SIG-M5 treated with dmso at 0.1 percent for 504 hours (cell line): ENCODE data around the gene CEL.
"Not testable (repeated sequence)": the region's sequence is repeated elsewhere in the genome, so short reads cannot be mapped to it uniquely, and the experiment has no call there.

ENCODE experiments used
- DNase-seq: peaks from one replicate; lab custom pipeline; 2025; ENCODE audit not compliant: unreplicated experiment; lab: John Stamatoyannopoulos, UW

Gene CEL

GRCh38 chr9:133063159-133063499, 1.3 kb downstream of the CEL start:
- DNase-seq = no peak

DNA sequence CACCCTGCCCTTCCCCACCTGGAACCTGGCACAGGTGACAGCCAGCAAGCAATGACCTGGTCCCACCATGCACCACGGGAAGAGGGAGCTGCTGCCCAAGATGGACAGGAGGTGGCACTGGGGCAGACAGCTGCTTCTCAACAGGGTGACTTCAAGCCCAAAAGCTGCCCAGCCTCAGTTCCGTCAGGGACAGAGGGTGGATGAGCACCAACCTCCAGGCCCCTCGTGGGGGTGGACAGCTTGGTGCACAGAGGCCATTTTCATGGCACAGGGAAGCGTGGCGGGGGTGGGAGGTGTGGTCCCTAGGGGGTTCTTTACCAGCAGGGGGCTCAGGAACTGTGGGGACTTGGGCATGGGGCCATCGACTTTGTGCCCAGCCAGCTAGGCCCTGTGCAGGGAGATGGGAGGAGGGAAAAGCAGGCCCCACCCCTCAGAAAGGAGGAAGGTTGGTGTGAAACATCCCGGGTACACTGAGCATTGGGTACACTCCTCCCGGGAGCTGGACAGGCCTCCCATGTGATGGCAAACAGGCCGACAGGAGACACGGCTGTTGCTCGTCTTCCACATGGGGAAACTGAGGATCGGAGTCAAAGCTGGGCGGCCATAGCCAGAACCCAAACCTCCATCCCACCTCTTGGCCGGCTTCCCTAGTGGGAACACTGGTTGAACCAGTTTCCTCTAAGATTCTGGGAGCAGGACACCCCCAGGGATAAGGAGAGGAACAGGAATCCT, 1.9 kb downstream of the CEL start:
- no peak for DNase-seq

GRCh38 chr9:133064241-133065069, 2.7 kb downstream of the CEL start:
- DNase-seq = no peak

DNA sequence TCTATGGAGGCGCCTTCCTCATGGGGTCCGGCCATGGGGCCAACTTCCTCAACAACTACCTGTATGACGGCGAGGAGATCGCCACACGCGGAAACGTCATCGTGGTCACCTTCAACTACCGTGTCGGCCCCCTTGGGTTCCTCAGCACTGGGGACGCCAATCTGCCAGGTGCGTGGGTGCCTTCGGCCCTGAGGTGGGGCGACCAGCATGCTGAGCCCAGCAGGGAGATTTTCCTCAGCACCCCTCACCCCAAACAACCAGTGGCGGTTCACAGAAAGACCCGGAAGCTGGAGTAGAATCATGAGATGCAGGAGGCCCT, 3.2 kb downstream of the CEL start:
- DNase-seq = no peak

GRCh38 chr9:133066181-133066983, 4.6 kb downstream of the CEL start:
- DNase-seq = no peak

- DNase-seq = no peak
Observed at GRCh38 chr9:133067006-133067405, 5.2 kb downstream of the CEL start.

DNA sequence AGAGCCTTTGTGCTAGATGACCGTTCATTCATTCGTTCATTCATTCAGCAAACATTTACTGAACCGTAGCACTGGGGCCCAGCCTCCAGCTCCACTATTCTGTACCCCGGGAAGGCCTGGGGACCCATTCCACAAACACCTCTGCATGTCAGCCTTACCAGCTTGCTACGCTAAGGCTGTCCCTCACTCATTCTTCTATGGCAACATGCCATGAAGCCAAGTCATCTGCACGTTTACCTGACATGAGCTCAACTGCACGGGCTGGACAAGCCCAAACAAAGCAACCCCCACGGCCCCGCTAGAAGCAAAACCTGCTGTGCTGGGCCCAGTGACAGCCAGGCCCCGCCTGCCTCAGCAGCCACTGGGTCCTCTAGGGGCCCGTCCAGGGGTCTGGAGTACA, 6.0 kb downstream of the CEL start:
- DNase-seq = no peak

DNA sequence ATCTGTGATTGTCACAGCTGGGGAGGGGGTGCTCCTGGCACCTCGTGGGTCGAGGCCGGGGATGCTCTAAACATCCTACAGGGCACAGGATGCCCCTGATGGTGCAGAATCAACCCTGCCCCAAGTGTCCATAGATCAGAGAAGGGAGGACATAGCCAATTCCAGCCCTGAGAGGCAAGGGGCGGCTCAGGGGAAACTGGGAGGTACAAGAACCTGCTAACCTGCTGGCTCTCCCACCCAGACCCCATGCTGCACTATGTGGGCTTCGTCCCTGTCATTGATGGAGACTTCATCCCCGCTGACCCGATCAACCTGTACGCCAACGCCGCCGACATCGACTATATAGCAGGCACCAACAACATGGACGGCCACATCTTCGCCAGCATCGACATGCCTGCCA, 6.7 kb downstream of the CEL start:
- not testable (repeated sequence) for DNase-seq

DNA sequence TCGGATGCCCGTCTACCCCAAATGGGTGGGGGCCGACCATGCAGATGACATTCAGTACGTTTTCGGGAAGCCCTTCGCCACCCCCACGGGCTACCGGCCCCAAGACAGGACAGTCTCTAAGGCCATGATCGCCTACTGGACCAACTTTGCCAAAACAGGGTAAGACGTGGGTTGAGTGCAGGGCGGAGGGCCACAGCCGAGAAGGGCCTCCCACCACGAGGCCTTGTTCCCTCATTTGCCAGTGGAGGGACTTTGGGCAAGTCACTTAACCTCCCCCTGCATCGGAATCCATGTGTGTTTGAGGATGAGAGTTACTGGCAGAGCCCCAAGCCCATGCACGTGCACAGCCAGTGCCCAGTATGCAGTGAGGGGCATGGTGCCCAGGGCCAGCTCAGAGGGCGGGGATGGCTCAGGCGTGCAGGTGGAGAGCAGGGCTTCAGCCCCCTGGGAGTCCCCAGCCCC, 8.8 kb downstream of the CEL start:
- DNase-seq = not testable (repeated sequence)

GRCh38 chr9:133070985-133071384, 9.2 kb downstream of the CEL start:
- not testable (repeated sequence) for DNase-seq

- DNase-seq = no peak
Observed at GRCh38 chr9:133071484-133072150, 9.8 kb downstream of the CEL start.

DNA sequence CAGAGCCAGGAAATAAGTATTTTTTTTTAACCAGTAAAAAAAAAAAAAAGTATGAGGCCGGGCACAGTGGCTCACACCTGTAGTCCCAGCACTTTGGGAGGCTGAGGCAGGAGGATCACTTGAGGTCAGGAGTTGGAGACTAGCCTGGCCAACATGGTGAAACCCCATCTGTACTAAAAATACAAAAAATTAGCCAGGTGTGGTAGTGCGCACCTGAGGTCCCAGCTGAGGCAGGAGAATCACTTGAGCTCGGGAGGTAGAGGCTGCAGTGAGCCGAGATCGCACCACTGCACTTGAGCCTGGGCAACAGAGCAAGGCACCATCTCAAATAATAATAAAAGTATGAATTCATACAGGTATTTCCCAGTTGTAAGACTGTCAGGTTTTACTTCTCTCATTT, 10.4 kb downstream of the CEL start:
- not testable (repeated sequence) for DNase-seq

GRCh38 chr9:133073086-133074014, 11.6 kb downstream of the CEL start:
- DNase-seq = peak; percentile 69

DNA sequence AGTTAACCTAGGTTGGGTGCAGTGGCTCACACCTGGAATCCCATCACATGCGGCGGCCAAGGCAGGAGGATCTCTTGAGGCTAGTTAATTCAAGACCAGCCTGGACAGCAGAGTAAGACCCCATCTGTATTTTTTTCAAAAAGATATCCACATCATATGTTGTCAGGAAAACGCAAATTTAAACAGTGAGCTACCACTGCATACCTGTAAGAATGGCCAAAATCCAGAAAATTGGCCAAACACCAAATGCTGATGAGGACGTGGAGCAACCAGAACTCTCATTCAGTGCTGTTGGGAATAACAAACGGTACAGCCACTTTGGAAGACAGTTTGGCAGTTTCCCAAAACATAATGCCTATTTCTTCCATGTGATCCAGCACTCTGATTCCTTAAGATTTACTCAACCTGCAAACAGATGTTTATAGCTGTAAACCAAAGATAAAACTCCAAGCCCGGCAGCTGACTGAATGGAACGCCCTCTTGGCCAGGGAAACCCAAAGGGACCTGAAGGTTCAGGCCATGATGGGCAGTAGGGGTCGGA, 12.4 kb downstream of the CEL start:
- no peak for DNase-seq

DNA sequence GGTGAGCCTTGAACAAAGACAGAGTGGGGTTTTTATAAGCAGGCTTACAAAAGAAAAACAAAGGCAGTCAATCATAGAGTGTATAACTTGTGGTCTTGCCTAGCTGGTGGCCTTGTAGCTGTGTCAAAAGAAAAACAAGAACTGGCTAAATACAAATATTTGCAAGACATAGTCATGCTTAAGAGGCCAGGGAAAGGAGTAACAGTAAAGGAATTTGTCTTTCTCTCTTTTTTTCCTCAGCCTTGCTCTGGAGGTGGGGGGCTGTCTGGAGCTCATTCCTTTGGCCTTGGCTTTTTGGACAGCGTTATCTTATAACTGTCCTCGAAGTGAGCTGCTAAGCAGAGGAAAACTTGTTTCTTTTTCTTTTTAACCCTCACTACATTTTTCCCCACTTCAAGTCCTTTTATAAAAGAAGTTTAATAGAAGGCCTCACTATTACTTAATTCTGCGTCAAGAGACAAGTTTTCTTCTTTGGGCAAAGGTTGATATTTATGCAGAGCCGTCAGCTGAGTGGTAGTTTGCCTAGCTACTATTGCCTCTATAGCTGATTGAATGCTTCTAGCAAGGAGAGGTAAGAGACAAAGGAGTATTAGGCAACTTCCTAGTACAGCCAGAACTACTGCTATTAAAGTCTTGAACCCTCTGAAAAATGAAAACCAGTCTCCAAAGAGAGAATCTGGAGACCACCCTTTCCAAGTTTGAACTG, 14.3 kb downstream of the CEL start:
- no peak for DNase-seq

DNA sequence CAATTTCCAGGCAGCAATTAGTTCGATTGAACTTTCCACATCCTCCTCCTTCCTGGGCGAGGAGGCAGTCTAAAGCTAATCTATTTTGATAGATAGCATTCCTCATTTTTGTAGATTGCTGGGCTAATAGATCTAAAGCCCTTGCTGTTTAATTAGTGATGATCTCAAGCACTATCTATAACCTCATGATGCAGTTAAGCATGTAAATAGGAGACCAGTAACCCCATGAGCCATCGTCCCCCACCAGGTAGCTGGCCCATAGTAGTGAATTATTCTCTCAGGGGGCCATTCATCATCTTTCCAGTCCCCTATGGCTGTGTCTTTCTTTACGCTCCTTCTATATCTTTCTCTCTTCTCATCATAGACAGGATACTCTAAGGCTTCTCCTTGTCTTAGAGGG, 14.9 kb downstream of the CEL start:
- no peak for DNase-seq

DNA sequence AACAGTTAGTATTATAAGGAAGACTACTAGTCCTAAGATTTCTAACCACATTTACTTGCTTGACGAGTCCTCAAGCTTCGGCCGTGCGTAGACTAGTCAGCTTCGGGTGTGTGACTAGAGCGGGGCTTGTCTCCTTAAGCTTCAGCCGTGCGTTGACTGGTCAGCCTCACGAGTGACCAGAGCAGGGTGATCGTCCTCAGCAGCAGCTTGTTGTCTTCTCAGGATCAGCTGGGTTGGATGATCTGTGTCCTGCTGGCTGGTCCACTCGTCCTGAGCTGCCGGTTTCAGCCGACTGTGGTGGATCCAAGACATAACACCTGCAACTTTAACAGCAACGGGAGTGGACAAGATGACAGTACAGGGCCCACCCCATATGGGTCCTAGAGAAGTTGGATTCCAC, 16.7 kb downstream of the CEL start:
- DNase-seq = no peak

DNA sequence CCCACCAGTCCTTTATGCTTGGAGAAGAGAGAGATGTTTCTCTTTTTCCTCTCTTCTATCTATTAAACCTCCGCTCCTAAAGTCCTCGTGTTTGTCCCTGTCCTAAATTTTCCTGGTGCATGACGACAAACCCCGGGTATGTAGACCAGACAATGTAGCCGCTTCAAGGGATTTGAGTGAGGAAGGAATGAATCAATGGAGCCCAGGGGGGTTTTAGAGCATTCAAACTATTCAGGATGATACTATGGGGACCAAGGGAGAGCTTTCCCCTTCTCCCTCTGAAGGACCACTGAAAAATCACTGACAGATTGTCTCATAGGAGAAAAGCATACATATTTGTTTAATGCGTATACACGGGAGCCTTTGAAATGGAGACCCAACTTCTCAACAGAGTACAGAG, 18.4 kb downstream of the CEL start:
- no peak for DNase-seq
